Fibroblast of mammary gland (primary cell): ENCODE results near the gene VAMP4.
A peak's percentile ranks its signal among the peaks of the same experiment; 100 is the strongest.
"Not testable (repeated sequence)": the region's sequence is repeated elsewhere in the genome, so short reads cannot be mapped to it uniquely, and the experiment has no call there.

Experiments
- DNase-seq: peaks from one replicate; pipeline ENCODE4 v3.0.0-alpha.2; 2010; ENCODE audit warnings: low read depth
- H3K4me3 ChIP-seq: 2 replicates; pipeline ENCODE4 v1.5.1; 2011; ENCODE audit warnings: low read depth, mild to moderate bottlenecking, low read length, moderate library complexity; ENCODE audit not compliant: control insufficient read depth
- CTCF ChIP-seq: conservative IDR thresholded peaks from 2 replicates; pipeline ENCODE4 v1.5.1; 2011; ENCODE audit warnings: low read depth, low read length, inconsistent platforms; ENCODE audit not compliant: control insufficient read depth, insufficient read depth

The VAMP4 gene

GRCh38 chr1:171730052-171730451 is 11.8 kb downstream of the VAMP4 start:
- H3K4me3 ChIP-seq = no peak overlapping the region
- no peak for TF ChIP-seq CTCF

GRCh38 chr1:171727778-171728177 is 14.1 kb downstream of the VAMP4 start:
- no peak for TF ChIP-seq CTCF
- no peak overlapping the region for H3K4me3 ChIP-seq
- DNase-seq = no peak

More at GRCh38 chr1:171730052-171730451, 11.8 kb downstream of the VAMP4 start:
- DNase-seq = no peak

DNA sequence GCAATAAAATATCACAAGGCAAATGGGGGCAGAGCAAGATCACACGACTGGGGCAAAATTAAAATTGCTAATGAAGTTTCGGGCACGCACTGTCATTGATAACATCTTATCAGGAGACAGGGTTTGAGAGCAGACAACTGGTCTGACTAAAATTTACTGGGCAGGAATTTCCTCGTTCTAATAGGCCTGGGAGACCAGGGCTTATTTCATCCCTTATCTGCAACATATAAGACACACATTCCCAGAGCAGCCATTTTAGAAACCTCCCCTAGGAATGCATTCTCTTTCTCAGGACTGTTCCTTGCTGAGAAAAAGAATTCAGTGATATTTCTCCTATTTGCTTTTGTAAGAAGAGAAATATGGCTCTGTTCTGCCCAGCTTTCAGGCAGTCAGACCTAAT is 18.7 kb downstream of the VAMP4 start:
- not testable (repeated sequence) for DNase-seq, H3K4me3 ChIP-seq

GRCh38 chr1:171718848-171719247 is 23.0 kb downstream of the VAMP4 start:
- no peak for DNase-seq
- no peak for TF ChIP-seq CTCF
- no peak overlapping the region for H3K4me3 ChIP-seq

DNA sequence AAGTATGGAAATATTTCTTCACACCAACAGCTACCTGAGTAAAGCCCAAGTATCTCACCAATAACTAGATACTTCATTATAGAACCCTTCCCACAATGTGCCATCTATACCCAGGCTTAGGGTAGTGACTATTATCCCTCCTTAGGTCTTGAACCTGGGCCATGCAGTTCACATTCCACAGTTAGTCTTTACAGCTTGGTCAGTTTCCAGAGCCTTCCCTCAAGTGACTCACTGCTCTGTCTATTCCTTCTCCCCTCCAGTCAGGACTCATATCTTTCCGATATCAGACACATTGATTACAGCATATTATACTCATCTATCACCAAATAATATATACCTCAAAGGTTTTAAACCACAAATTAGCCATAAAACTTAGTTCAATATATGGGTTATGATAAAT is 23.6 kb downstream of the VAMP4 start:
- peak; percentile 49 for DNase-seq
- no peak for TF ChIP-seq CTCF
- no peak overlapping the region for H3K4me3 ChIP-seq

DNA sequence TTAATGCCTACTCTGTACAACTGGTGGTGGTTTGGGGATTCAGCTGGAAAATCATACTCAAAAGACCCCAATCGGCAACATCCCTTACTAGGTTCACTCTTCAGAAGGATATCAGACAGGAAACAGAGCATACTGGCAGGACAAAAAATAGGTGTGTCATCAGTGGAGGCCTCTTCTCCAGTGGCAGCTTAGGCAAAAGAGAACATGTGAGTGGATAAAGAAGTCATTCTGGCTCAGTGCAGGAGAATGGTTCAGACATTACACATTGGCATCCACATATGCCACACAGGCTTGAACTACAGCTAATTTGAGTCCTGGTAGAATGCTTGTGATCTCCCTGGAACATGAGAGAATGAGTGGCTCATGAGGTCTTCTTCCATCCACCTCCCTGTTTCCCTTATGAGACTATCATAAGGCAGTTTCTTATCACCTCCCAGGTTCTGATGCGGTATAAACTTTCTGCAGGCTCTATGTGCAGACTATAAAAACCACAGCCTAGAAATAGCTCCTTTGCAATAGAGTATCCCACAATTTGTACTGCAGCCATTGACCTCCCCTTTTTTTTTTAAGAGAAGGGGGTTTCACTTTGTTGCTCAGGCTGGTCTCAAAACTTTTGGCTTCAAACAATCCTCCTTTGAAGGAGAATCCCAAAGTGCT is 24.7 kb downstream of the VAMP4 start:
- no peak for TF ChIP-seq CTCF
- peak; percentile 39 for DNase-seq
- no peak overlapping the region for H3K4me3 ChIP-seq

GRCh38 chr1:171716616-171717015 is 25.2 kb downstream of the VAMP4 start:
- DNase-seq = peak; percentile 35
- TF ChIP-seq CTCF = no peak
- H3K4me3 ChIP-seq = no peak overlapping the region
